ENCODE results near the gene SAMSN1.

- TF ChIP-seq REST (IDR thresholded peaks at IDR 0.05) (no peak), CTCF (IDR thresholded peaks at IDR 0.05) (no peak)
These were observed 35.9 kb upstream of the SAMSN1 start for GRCh38 chr21:14581902-14582457.

Data from A549 (cell line).